ENCODE measurements around the gene NCOA6.

- TF ChIP-seq EZH2 (IDR thresholded peaks at IDR 0.05; ENCODE audit: borderline replicate concordance, insufficient read depth, low read depth, low read length, poor library complexity, severe bottlenecking) (no peak), CTCF (IDR thresholded peaks at IDR 0.05) (no peak)
Observed at GRCh38 chr20:34843421-34843820, 18.0 kb upstream of the NCOA6 start.

All from B cell (primary cell).